Stimulated activated naive CD8-positive, alpha-beta T cell treated with anti-CD3 and anti-CD28 coated beads, Interleukin-15, amount 100 ng/mL, for 72 hours (primary cell): ENCODE data around the gene SH3GL1.
A peak's percentile ranks its signal among the peaks of the same experiment; 100 is the strongest.

ENCODE experiments used
- ATAC-seq: fragments of 150-1000 bp; cut with Tn5 transposase; 2 replicates; pipeline ENCODE4 v1.10.0; 2021; ENCODE audit warnings: mild to moderate bottlenecking, moderate library complexity
- DNase-seq, 2 donors: peaks; one replicate each; pipeline ENCODE4 v3.0.0; 2021 to 2022
- H3K27ac Mint-ChIP-seq, 2 donors: one replicate each; pipeline ENCODE4 v1.8.0; 2022; ENCODE audit warnings: mild to moderate bottlenecking in 2 of 2, mixed read lengths in 2 of 2, moderate library complexity in 2 of 2
- H3K27me3 Mint-ChIP-seq: one replicate; pipeline ENCODE4 v1.8.0; 2022; ENCODE audit warnings: mixed read lengths
- H3K4me1 Mint-ChIP-seq: one replicate; pipeline ENCODE4 v1.8.0; 2022; ENCODE audit warnings: mild to moderate bottlenecking, mixed read lengths
- H3K4me3 Mint-ChIP-seq, 2 donors: one replicate each; pipeline ENCODE4 v1.8.0; 2022; ENCODE audit warnings: mild to moderate bottlenecking in 2 of 2, mixed read lengths in 2 of 2, moderate library complexity in 1 of 2
- H3K9me3 Mint-ChIP-seq, 2 donors: one replicate each; pipeline ENCODE4 v1.8.0; 2022; ENCODE audit warnings: mixed read lengths in 2 of 2

The SH3GL1 gene

GRCh38 chr19:4415352-4415751, 15.0 kb upstream of the SH3GL1 start:
- Mint-ChIP-seq H3K9me3 (no peaks in the 10 kb centered on the region), H3K27ac (no peak overlapping the region), H3K4me1 (peaks cover 5% of the 10 kb centered on the region), H3K4me3 (no peak overlapping the region), H3K27me3 (no peaks in the 10 kb centered on the region)
- DNase-seq (no peak), ATAC-seq (no peak)

- Mint-ChIP-seq H3K4me1 (peaks cover 5% of the 10 kb centered on the region), H3K4me3 (no peak overlapping the region), H3K9me3 (no peaks in the 10 kb centered on the region), H3K27me3 (no peaks in the 10 kb centered on the region), H3K27ac (peak overlapping the region in 1 of 2 donors; percentile 29)
- DNase-seq (no peak), ATAC-seq (no peak)
These were observed 14.5 kb upstream of the SH3GL1 start for GRCh38 chr19:4414800-4415321.

GRCh38 chr19:4414144-4414799, 13.9 kb upstream of the SH3GL1 start:
- H3K9me3 Mint-ChIP-seq = no peaks in the 10 kb centered on the region
- H3K27ac Mint-ChIP-seq = no peak overlapping the region
- H3K4me1 Mint-ChIP-seq = peaks cover 5% of the 10 kb centered on the region
- no peak for DNase-seq
- no peak overlapping the region for H3K4me3 Mint-ChIP-seq
- H3K27me3 Mint-ChIP-seq = no peaks in the 10 kb centered on the region
- ATAC-seq = no peak

- no peak for DNase-seq
- no peak overlapping the region for H3K4me3 Mint-ChIP-seq
- H3K4me1 Mint-ChIP-seq = peaks cover 5% of the 10 kb centered on the region
- H3K27ac Mint-ChIP-seq = peak overlapping the region in 1 of 2 donors; percentile 50
- H3K9me3 Mint-ChIP-seq = no peaks in the 10 kb centered on the region
- H3K27me3 Mint-ChIP-seq = no peaks in the 10 kb centered on the region
- ATAC-seq = no peak
These were observed 13.2 kb upstream of the SH3GL1 start for GRCh38 chr19:4413588-4413987.

- Mint-ChIP-seq H3K9me3 (no peaks in the 10 kb centered on the region), H3K27me3 (no peaks in the 10 kb centered on the region), H3K4me1 (peaks cover 23% of the 10 kb centered on the region), H3K27ac (peak overlapping the region in 1 of 2 donors; percentile 68), H3K4me3 (no peak overlapping the region)
- ATAC-seq (no peak), DNase-seq (no peak)
These were observed 9.0 kb upstream of the SH3GL1 start for GRCh38 chr19:4409123-4409933.

- DNase-seq = no peak
- ATAC-seq = no peak
- Mint-ChIP-seq H3K27ac (peak overlapping the region in 1 of 2 donors; percentile 19), H3K4me3 (no peak overlapping the region), H3K27me3 (no peaks in the 10 kb centered on the region), H3K4me1 (peaks cover 44% of the 10 kb centered on the region), H3K9me3 (no peaks in the 10 kb centered on the region)
These were observed 6.3 kb upstream of the SH3GL1 start for GRCh38 chr19:4406626-4407025.

GRCh38 chr19:4405977-4406376, 5.6 kb upstream of the SH3GL1 start:
- peak overlapping the region in 1 of 2 donors; percentile 63 for H3K27ac Mint-ChIP-seq
- H3K9me3 Mint-ChIP-seq = no peaks in the 10 kb centered on the region
- H3K4me3 Mint-ChIP-seq = peak overlapping the region in 1 of 2 donors; percentile 26
- peaks cover 50% of the 10 kb centered on the region for H3K4me1 Mint-ChIP-seq
- H3K27me3 Mint-ChIP-seq = no peaks in the 10 kb centered on the region
- DNase-seq (no peak), ATAC-seq (no peak)

- ATAC-seq (no peak), DNase-seq (peak in 1 of 2 donors; percentile 7)
- H3K9me3 Mint-ChIP-seq = no peaks in the 10 kb centered on the region
- H3K4me1 Mint-ChIP-seq = peaks cover 70% of the 10 kb centered on the region
- peak overlapping the region; percentile 89 to 94 for H3K4me3 Mint-ChIP-seq
- no peaks in the 10 kb centered on the region for H3K27me3 Mint-ChIP-seq
- peak overlapping the region; percentile 96 to 99 for H3K27ac Mint-ChIP-seq
These were observed 2.8 kb upstream of the SH3GL1 start for GRCh38 chr19:4403005-4403761.

GRCh38 chr19:4402171-4403004, 2.0 kb upstream of the SH3GL1 start, which contains the start of gene CHAF1A:
Gene CHAF1A, plus strand, starts transcription at chr19:4402640. Its CDS starts 123 bp downstream, at chr19:4402763.
- Mint-ChIP-seq H3K27ac (peak within 1 kb of the TSS; percentile 96 to 99), H3K9me3 (no peaks in the 10 kb centered on the region), H3K4me3 (peak within 1 kb of the TSS; percentile 89 to 94), H3K4me1 (peaks cover 71% of the 10 kb centered on the region), H3K27me3 (no peaks in the 10 kb centered on the region)
- DNase-seq = peak; percentile 98 to 100
- ATAC-seq = peak; percentile 93

GRCh38 chr19:4401769-4402170, 1.4 kb upstream of the SH3GL1 start:
- H3K4me3 Mint-ChIP-seq = peak overlapping the region; percentile 89 to 94
- peak overlapping the region in 1 of 2 donors; percentile 95 for H3K27ac Mint-ChIP-seq
- peaks cover 75% of the 10 kb centered on the region for H3K4me1 Mint-ChIP-seq
- H3K27me3 Mint-ChIP-seq = no peaks in the 10 kb centered on the region
- no peaks in the 10 kb centered on the region for H3K9me3 Mint-ChIP-seq
- DNase-seq (no peak), ATAC-seq (no peak)

GRCh38 chr19:4399812-4400134, 574 bp downstream of the SH3GL1 start:
- Mint-ChIP-seq H3K4me3 (peak overlapping the region; percentile 94 to 97), H3K4me1 (peaks cover 80% of the 10 kb centered on the region), H3K27me3 (no peaks in the 10 kb centered on the region), H3K27ac (peak overlapping the region; percentile 72 to 98), H3K9me3 (no peaks in the 10 kb centered on the region)
- ATAC-seq = peak; percentile 22
- DNase-seq = no peak

- H3K9me3 Mint-ChIP-seq = no peaks in the 10 kb centered on the region
- no peaks in the 10 kb centered on the region for H3K27me3 Mint-ChIP-seq
- no peak overlapping the region for H3K4me3 Mint-ChIP-seq
- DNase-seq (no peak), ATAC-seq (no peak)
- no peak overlapping the region for H3K27ac Mint-ChIP-seq
- H3K4me1 Mint-ChIP-seq = peaks cover 82% of the 10 kb centered on the region
These were observed 3.2 kb downstream of the SH3GL1 start for GRCh38 chr19:4396949-4397783.

- Mint-ChIP-seq H3K27ac (peak overlapping the region in 1 of 2 donors; percentile 54), H3K4me3 (no peak overlapping the region)
- no peak for ATAC-seq
These were observed 6.3 kb downstream of the SH3GL1 start for GRCh38 chr19:4393947-4394590.

More at GRCh38 chr19:4393947-4394590, 6.3 kb downstream of the SH3GL1 start:
- peaks cover 86% of the 10 kb centered on the region for H3K4me1 Mint-ChIP-seq
- no peaks in the 10 kb centered on the region for H3K27me3 Mint-ChIP-seq
- DNase-seq = no peak
- H3K9me3 Mint-ChIP-seq = no peaks in the 10 kb centered on the region
